ENCODE measurements around the gene MMP25.
A peak's percentile ranks its signal among the peaks of the same experiment; 100 is the strongest.

Gene MMP25

GRCh38 chr16:3095869-3096268 is 49.5 kb downstream of the MMP25 start:
- peak in 1 of 2 experiments; percentile 52 for DNase-seq (ENCODE audit: low read depth in 2 of 2)

- no peak for DNase-seq (ENCODE audit: low read depth in 2 of 2)
Measured at GRCh38 chr16:3096362-3096761, 50.0 kb downstream of the MMP25 start.

GRCh38 chr16:3097266-3097665 is 50.9 kb downstream of the MMP25 start:
- no peak for DNase-seq (ENCODE audit: low read depth in 2 of 2)

GRCh38 chr16:3098459-3099394 is 52.4 kb downstream of the MMP25 start, which contains the start of gene ZSCAN10:
Gene ZSCAN10, minus strand, starts transcription at chr16:3099294. Its CDS starts 6,357 bp downstream, at chr16:3092937.
- no peak for DNase-seq (ENCODE audit: low read depth in 2 of 2)

GRCh38 chr16:3099395-3099731 is 53.0 kb downstream of the MMP25 start:
- no peak for DNase-seq (ENCODE audit: low read depth in 2 of 2)

GRCh38 chr16:3099732-3100499 is 53.6 kb downstream of the MMP25 start:
- peak; percentile 87 to 93 for DNase-seq (ENCODE audit: low read depth in 2 of 2)

- DNase-seq (ENCODE audit: low read depth in 2 of 2), result peak in 1 of 2 experiments; percentile 32
Measured at GRCh38 chr16:3101018-3101840, 54.9 kb downstream of the MMP25 start.

GRCh38 chr16:3101841-3102470 is 55.6 kb downstream of the MMP25 start:
- DNase-seq (ENCODE audit: low read depth in 2 of 2), result no peak

- DNase-seq (ENCODE audit: low read depth in 2 of 2), result peak; percentile 79 to 87
Measured at GRCh38 chr16:3106205-3106928, 60.0 kb downstream of the MMP25 start.

Data from stimulated activated CD4-positive, alpha-beta T cell treated with anti-CD3 and anti-CD28 coated beads, Interleukin-12 subunit alpha, Interleukin-12 subunit beta, amount 100 ng/mL, for 24 hours (primary cell).